ENCODE data around the gene POLR3A.

POLR3A gene

DNA sequence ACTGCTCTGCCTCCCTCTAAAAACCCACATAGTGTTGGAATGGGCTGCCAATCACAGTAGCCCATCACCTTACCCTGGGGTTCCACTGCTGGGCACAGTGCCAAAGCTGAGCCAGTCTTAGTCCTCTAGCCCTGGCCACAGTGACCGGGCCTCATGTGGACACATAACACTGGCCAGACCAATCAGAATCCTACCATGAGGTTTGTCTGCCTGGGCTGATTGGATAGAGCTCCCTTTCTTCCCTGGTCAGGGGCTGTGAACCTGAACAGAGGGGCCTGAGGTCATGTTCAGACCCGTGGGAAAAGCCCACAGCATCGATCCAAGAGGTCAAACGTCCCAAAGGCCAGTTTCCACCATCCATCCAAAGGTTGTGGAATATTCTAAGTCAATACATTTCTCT, 108.8 kb downstream of the POLR3A start:
- TF ChIP-seq GATA3 (IDR thresholded peaks at IDR 0.05; ENCODE audit: low read depth, low read length) (no peak), GATA2 (IDR thresholded peaks at IDR 0.05; ENCODE audit: low read depth, low read length) (no peak)

- no peak for TF ChIP-seq GATA2 (IDR thresholded peaks at IDR 0.05; ENCODE audit: low read depth, low read length)
- TF ChIP-seq GATA3 (IDR thresholded peaks at IDR 0.05; ENCODE audit: low read depth, low read length), result no peak
These were observed 109.6 kb downstream of the POLR3A start for GRCh38 chr10:77919713-77920108.
